ENCODE results near the gene MIOX. TPM values are rescaled to one million over a fixed set of nuclear protein-coding genes. Genes with fewer than 3 reads are reported as not detected.

MIOX gene
- total and polyA plus RNA-seq, 10 donors = 0.24 to 2.2 (median 0.26) TPM; not detected in 6

DNA sequence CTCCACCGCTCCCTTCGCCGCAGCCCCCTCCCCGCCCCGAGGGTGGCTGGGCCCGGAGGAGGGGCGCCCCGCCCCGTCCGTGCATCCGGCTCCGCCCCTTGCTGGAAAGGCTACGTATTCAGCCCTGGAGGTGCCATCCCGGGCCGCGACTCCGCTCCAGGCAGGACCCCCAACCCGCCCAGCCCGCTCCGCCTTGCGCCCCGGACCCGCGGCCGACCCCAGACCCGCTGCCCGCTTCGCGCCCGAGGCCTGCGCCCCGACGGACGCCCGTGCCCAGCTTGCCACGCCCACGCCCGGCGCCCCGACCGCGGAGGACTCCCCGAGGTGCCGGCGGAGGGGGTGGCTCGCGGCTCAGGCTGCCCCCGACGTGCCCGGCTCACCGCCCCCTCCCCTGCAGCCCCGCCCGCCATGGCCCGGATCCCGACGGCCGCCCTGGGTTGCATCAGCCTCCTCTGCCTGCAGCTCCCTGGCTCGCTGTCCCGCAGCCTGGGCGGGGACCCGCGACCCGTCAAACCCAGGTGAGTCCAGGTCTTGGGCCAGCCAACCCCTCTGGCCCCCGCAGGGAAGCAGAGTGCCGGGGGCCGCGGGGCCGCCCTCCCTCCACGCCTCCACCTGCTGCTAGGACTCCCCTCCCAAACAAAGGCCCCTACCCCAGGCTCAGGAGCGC lies 5.1 kb upstream of the MIOX start, which contains the start of gene ADM2:
Gene ADM2, plus strand, starts transcription at position 104 of the 667 bp plus-strand sequence. Its CDS starts 305 bp downstream, at position 409.
- Histone ChIP-seq H3K4me1 (peaks cover 5 to 33% (median 18%) of the 10 kb centered on the region in 6 donors), H3K4me3 (peak within 1 kb of the TSS; percentile 51 to 86 (median 58)), H3K27ac (peak within 1 kb of the TSS in 3 of 8 donors; percentile 55 to 69 (median 62)), H3K27me3 (replicated peaks in 1 of 7) (peaks cover 0 to 63% (median 20%) of the 10 kb centered on the region in 7 donors), H3K36me3 (no peaks in the 10 kb centered on the region), H3K9me3 (no peaks in the 10 kb centered on the region)
- 3 to 6% (median 4%) methylated on average over 12 to 70 of the region's 70 CpGs for WGBS, 5 donors
- TF ChIP-seq POLR2AphosphoS5 (IDR thresholded peaks at IDR 0.05) (peak in 1 of 3 donors; percentile 60), POLR2A (IDR thresholded peaks at IDR 0.05) (no peak), CTCF (IDR thresholded peaks at IDR 0.05 in 8 of 11, conservative IDR thresholded peaks at IDR 0.05 in 3 of 11) (no peak)
- intact Hi-C loops (cut with DNase I; ENCODE audit: low total_unique reads) = no loop called here
- DNase-seq = peak; percentile 93

- peaks cover 0 to 71% (median 20%) of the 10 kb centered on the region in 7 donors for H3K27me3 ChIP-seq (replicated peaks in 1 of 7)
- no peaks in the 10 kb centered on the region for H3K36me3 ChIP-seq
- peaks cover 5 to 33% (median 18%) of the 10 kb centered on the region in 6 donors for H3K4me1 ChIP-seq
- peak overlapping the region; percentile 51 to 86 (median 58) for H3K4me3 ChIP-seq
- TF ChIP-seq POLR2A (IDR thresholded peaks at IDR 0.05) (no peak), CTCF (IDR thresholded peaks at IDR 0.05 in 8 of 11, conservative IDR thresholded peaks at IDR 0.05 in 3 of 11) (no peak), POLR2AphosphoS5 (IDR thresholded peaks at IDR 0.05) (no peak)
- 53 to 75% (median 71%) methylated on average over 8 to 35 of the region's 35 CpGs for WGBS, 5 donors
- no peaks in the 10 kb centered on the region for H3K9me3 ChIP-seq
- intact Hi-C loops (cut with DNase I; ENCODE audit: low total_unique reads) = no loop called here
- peak overlapping the region in 3 of 8 donors; percentile 55 to 69 (median 62) for H3K27ac ChIP-seq
- peak; percentile 74 for DNase-seq
These were observed 4.3 kb upstream of the MIOX start for GRCh38 chr22:50482107-50483074.

DNA sequence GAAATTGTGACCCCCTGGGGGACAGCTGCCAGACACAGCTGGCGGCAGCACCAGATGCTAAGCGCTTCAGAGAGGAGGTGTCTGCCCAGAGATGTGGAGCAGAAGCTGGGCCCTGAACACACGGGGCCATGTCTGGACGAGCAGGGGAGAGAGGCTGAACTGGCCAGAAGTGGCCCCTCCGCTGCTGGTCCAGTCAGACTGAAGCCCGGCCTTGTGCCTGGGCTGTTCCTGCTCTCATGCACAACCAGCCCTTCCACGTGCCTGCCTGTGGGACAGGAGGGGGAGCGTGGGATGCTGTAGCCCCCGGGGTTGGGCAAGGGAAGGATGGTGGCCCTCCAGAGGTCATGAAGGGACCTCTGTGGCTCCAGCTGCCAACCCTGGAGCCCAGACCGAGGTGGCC lies 3.6 kb upstream of the MIOX start:
- TF ChIP-seq CTCF (IDR thresholded peaks at IDR 0.05 in 8 of 11, conservative IDR thresholded peaks at IDR 0.05 in 3 of 11) (no peak), POLR2A (IDR thresholded peaks at IDR 0.05) (no peak), POLR2AphosphoS5 (IDR thresholded peaks at IDR 0.05) (no peak)
- Histone ChIP-seq H3K36me3 (no peaks in the 10 kb centered on the region), H3K27ac (no peak overlapping the region), H3K4me1 (peaks cover 5 to 33% (median 18%) of the 10 kb centered on the region in 6 donors), H3K9me3 (no peaks in the 10 kb centered on the region), H3K4me3 (no peak overlapping the region), H3K27me3 (replicated peaks in 1 of 7) (peaks cover 0 to 78% (median 20%) of the 10 kb centered on the region in 7 donors)
- 79 to 92% (median 86%) methylated on average over 3 to 10 of the region's 10 CpGs for WGBS, 5 donors
- intact Hi-C loops (cut with DNase I; ENCODE audit: low total_unique reads) = no loop called here
- DNase-seq = no peak
